Measurements from ENCODE around the gene TNFAIP8. TPM values are rescaled to one million over a fixed set of nuclear protein-coding genes. Genes with fewer than 3 reads are reported as not detected.
A peak's percentile ranks its signal among the peaks of the same experiment; 100 is the strongest.

TNFAIP8 gene
- total RNA-seq: 10 to 100 TPM; 10.8 to 12.4 TPM
- long read RNA-seq, donor 1, full-length matches to known transcripts: 4 of 7 reads
- long read RNA-seq, donor 1, partial matches to known transcripts: 0 of 7 reads
- long read RNA-seq, donor 1, other reads (novel, unspliced or antisense): 3 of 7 reads
- long read RNA-seq, donor 2, full-length matches to known transcripts: 16 of 18 reads
- long read RNA-seq, donor 2, partial matches to known transcripts: 0 of 18 reads
- long read RNA-seq, donor 2, other reads (novel, unspliced or antisense): 2 of 18 reads

DNA sequence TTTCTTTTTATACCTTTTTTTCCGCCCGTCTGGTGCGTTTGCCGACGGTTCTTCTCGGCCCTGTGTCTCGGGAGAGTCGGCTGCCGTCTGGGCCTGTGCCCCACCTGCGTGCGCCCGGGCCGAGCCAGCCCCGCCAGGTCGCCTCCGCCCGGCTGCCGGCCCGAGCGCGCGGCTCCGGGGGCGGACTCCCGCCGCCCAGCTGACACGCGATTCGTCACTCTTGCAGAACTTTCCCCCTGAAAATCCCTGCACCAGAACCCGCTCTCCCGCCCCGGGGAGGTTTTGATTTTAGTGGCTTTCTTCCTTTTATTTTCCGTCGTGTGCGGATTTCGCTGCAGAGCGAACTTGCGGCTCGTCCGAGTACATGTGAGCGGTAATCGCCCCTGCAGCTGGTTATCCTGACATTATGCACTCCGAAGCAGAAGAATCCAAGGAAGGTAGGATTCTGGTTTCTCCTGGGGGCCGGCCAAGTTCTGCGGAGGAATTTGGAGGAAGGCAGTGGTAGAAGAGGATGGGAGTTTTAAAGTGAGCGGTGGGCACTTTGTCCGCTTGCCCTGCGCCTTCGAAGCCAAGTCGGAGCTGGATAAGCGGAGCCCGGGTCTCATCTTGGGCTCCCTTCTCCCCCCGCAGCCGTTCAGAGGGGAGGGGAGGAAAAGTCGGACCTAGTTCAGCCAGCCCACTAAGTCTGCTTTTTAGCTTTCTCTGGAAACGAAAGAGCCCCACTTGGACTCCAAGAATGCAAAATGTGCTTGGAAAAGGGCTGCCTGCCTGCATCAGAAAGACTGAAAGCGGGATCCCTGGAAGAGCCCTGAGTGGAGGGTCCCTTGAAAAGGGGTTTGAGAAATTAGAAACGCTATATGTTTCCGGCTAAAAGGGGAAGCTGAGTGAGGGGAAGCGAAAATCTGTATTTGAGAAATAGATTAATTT lies at the start of gene TNFAIP8:
Gene TNFAIP8 (plus strand): TSS at position 335 of the 927 bp plus-strand sequence. CDS start 72 bp downstream, at position 407.
- intact Hi-C loops (cut with DNase I): loop anchor here in 1 of 2 donors (5.0 kb wide), 1 partner anchor 56 kb away; no protein-coding TSS in a partner anchor
- peak; percentile 82 for DNase-seq (ENCODE audit: low spot score)

DNA sequence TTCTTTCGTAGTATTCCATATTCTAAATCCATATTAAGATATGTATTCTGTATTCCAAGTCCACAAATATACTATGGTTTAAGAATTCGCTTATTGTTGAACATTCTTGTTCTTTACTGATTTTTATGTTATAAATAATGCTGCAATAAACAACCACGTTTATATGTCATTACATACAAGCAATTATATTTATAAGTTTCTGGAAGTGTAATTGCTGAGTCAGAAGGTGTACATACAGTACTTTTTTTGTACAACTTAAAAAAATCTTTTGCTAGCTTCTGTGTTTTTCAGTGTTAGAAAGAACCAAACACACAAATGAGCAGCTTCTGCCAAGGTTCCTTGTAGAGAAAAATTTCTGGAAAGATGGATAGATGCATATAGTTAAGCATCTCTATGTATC lies 48.6 kb upstream of the TNFAIP8 start:
- DNase-seq (ENCODE audit: low spot score): no peak
- intact Hi-C loops (cut with DNase I): no loop called here

DNA sequence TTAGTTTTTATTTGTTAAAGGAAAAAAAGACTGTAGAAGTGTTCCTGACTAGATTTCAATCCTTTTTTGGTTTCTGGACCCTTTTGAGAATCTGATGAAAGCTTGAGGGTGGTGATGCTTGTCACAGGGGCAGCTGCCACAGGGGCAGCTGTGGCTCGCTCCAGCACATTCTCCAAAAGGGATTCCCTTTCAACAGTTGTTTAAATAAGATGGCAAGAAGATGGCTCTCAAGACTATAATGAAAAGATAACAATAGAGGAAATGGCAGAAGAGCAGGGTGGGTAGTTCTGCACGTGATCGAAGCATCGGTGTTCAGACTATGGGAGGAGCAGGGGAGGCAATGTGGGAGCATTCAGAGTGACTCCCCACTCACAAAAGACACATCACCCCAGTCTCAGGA lies 46.5 kb upstream of the TNFAIP8 start:
- no peak for DNase-seq (ENCODE audit: low spot score)
- intact Hi-C loops (cut with DNase I): no loop called here

DNA sequence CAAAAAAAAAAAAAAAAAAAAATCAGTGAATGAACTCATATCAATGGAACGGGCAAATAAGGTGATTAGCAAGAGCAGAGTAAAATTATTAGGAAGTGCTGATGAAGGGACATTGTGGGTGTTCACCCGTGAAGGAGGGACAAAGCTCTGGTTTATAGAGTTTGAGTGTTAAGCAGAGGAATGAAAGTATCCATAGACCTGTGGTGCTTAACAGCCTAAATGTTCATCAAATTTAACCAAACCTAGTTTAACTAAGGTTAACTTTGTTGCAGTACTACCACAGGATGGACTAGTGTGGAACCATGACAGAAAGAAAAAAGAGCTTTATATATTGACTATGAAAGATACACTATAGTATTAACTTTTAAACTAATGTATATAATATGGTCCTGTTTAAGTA lies 44.1 kb upstream of the TNFAIP8 start:
- no peak for DNase-seq (ENCODE audit: low spot score)
- intact Hi-C loops (cut with DNase I): no loop called here

DNA sequence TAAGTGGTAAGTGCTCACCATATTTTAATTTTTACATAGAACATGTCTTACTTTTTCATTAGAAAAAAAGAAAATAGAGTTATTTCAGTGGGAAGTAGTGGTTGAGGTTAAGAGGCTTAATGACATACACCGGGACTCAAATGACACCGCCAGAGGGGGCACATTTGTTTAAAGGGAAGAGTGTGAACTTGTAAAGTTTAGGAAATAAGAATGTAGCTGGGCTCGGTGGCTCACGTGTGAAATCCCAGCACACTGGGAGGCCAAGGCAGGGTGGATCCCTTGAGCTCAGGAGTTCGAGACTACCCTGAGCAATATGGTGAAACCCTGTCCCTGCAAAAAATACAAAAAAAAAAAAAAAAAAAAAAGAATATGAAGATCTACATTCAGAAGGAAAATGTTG lies 43.4 kb upstream of the TNFAIP8 start:
- no peak for DNase-seq (ENCODE audit: low spot score)
- intact Hi-C loops (cut with DNase I): no loop called here

DNA sequence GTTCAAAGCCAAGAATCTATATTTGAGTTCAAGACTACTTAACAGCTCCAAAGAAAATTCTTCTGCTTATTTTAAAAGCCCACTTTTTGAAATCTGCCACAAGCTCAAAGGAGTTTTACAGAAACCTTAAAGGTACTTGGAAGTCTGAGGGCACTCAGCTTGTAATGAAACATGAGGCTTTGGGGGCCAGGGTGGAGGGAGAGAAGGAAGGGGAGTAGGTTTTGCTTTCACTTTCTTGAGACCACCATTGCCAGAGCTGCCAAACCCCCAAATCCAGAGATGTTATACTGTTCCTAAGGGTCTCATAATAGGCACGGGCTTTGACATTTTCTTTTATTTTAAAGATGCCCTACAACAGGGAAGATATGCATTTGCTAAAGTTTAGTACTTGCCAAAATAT lies 42.6 kb upstream of the TNFAIP8 start:
- intact Hi-C loops (cut with DNase I): no loop called here

DNA sequence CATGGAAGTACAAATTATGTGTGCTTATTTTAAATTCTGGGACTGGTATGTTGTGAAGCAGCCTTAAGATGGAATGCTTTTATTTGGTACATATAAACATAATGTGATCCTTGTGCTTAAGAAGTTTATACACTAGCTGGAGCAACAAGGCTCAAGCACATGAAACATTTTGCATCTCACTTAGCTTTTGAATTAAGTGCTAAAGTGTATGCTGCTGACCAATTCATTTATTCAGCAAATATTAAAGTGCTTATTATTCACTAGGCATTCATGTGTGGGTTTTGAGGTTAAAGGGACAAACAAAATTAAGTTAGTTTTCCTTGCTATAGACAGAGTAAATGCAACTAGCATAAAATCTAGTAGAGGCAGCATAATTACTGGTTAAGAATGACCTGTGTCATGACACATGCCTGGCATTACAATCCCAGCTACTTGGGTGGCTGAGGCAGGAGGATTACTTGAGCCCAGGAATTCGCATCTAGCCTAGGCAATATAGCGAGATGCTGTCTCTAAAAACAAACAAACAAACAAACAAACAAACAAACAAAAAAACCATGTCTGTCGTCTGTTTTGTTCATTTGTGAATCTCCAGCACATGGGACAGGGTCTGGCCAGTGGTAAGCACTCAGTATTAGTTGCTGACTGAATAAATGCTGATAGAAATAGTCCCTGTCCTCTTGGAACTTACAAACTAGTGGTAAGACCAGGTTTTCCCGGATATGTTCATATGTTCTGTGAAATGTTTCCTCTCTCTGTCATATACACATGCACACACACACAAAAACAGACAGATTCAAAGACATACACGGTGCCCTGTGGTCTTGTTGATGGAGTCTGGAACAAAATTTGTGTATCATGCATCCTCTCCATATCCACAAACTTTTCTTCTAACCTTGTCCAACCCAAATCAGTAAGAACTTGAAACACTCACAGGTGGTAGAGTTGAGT lies 41.9 kb upstream of the TNFAIP8 start:
- intact Hi-C loops (cut with DNase I): no loop called here
- DNase-seq (ENCODE audit: low spot score): no peak

More for the DNA sequence above, 42.6 kb upstream of the TNFAIP8 start:
- DNase-seq (ENCODE audit: low spot score): no peak

DNA sequence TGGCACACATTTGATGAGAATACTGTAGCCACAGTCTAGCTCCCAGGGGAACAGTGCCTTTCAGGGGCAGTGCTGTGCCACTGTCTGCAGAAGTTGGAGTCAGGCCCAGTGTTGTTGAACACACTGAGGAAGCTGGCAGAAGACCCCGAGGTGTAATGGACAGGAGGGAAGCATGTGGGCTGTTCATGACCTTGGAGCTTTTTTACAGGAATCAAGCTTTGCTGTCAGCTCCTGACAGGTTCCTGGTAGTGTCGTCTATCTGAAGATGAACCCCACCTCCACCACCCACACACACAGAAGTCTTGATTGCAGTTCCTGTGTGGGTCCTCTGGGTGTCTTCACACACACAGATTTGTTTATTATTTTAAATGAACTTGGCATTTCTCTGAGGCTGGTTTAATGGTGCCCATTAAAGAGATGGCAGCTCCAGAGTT lies 40.3 kb upstream of the TNFAIP8 start:
- intact Hi-C loops (cut with DNase I): no loop called here
- DNase-seq (ENCODE audit: low spot score): no peak

DNA sequence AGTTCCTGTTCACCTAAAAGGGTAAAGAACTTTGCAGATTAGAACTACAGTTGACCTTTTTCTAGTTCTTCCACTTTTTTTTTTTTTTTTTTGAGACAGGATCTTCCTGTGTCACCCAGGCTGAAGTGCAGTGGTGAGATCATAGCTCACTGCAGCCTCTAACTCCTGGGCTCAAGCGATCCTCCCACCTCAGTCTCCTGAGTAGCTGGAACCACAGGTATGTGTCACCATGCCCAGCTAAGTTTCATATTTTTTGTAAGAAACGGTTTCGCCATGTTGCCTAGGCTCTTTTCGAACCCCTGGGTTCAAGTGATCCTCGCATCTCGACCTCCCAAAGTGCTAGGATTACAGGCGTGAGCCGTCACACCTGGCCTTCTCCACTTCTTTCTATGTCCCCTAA lies 39.7 kb upstream of the TNFAIP8 start:
- no peak for DNase-seq (ENCODE audit: low spot score)
- intact Hi-C loops (cut with DNase I): no loop called here

DNA sequence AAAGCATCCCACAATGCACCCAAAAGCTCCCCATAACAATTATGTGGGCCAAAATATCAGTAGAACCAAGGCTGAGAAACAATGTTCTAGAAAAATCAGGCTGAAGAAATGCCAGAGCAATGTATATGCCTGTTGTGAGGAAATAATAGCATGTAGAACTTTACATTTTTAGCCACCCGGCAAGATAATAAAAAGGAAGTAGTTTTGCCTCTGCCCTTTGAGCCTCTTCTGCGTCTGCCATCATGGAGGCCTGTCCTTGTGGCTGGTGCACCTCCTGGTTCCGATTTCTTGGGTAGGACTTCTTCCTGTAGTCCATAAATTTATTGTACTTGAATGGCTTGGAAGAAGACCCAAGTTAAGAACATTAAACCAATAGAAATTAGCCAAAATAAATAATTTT lies 38.9 kb upstream of the TNFAIP8 start:
- intact Hi-C loops (cut with DNase I): no loop called here
- DNase-seq (ENCODE audit: low spot score): no peak

DNA sequence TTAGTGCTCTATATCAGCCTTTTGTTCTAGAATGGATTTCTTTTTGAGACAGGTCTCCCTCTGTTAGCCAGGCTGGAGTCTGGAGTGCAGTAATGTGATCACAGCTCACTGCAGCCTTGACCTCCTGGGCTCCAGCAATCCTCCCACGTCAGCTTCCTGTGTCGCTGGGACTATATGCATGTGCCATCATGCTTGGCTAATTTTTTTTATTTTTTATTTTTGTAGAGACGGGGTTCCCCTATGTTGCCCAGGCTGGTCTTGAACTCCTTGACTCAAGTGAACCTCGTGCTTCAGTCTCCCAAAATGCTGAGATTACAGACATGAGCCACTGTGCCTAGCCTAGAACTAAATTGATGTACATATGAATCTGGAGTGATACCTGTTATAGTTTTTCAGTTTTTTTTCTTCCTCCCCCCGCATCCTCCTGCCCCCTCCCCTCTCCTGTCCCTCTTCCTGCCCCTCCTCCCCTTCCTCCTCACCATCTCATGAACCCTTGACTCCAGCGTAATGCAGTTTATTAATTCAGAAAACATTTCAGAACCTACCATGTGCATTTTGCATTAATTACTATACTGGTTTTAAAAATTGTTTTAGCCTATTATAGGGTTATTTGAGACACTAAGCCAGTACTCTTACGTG lies 37.4 kb upstream of the TNFAIP8 start:
- DNase-seq (ENCODE audit: low spot score): no peak
- intact Hi-C loops (cut with DNase I): loop anchor here in 1 of 2 donors (2.0 kb wide), 1 partner anchor 32 kb away; no protein-coding TSS in a partner anchor

DNA sequence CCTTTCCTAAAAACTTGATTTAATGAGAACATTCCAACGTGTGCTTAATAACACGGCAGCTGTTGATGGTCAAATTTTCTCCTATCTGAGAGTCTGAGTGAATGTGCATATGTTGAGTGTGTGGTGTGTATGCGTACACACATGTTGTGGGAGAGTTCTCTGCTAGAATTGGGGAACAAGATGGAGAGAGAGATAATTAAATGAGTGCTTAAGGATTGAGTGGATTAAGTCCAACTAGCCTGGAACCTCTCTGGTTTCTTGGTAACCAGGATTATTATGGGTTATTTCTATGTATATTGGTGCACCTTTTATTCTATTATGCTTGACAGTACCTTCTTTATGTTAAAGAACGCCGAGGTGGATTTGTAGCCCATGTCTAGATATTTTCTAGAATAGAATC lies 36.4 kb upstream of the TNFAIP8 start:
- intact Hi-C loops (cut with DNase I): loop anchor here in 1 of 2 donors (2.0 kb wide), 1 partner anchor 33 kb away; no protein-coding TSS in a partner anchor
- DNase-seq (ENCODE audit: low spot score): no peak

DNA sequence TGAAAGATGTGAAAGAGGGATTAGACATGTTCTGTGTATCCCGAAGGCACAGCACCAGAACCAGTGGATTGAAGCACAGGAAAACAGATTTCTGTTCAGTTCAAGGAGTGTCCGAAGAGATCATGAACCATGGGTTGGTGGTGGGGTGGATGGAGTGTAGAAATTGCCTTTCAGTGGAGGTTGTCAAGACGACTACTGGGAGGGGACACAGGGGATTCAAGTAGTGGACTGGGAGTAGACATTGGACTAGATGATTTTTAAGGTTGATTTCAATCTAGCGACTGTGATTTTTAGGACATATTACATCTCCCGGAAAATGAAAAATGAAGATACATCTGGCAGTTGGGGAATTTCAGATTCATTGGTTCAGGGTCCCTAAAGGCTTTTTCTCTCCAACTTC lies 35.9 kb upstream of the TNFAIP8 start:
- intact Hi-C loops (cut with DNase I): loop anchor here (2.0 to 5.0 kb wide), 2 partner anchors 33 to 53 kb away; no protein-coding TSS in a partner anchor
- DNase-seq (ENCODE audit: low spot score): no peak

DNA sequence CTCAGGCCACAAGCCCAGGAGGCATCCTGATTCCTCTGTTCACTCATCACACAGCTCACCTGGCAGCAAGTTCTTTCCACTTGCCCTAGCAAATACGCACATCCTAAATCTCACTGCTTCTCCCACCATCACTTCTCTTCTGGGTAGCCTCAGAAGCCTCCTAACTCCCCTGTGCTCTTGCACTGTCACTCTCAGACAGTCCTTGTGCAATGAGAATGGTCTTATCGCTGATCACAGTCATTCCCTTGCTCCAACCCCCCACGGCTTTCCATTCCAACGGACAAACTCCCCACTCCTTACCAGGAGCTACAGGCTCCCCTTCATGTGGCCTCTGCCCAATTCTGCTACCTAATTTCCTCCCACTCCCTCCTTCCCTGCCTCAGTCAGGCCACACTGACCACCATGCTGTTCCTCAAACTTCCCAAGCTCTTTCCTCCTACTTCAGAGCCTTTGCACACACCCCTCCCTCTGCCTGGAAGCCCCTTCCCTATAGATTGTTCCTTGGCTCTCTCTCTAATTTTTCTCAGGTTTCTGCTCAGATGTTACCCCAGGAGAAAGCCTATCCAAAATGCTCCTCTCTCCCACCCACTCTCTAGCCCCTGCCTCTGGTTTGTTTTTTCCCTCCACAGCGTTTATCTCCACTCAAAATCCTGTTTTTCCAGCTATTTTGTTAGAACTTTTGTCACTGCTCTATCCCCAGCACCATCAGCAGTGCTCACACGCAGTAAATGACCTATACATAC lies 34.1 kb upstream of the TNFAIP8 start:
- intact Hi-C loops (cut with DNase I): loop anchor here in 1 of 2 donors (5.0 kb wide), 1 partner anchor 54 kb away; no protein-coding TSS in a partner anchor
- no peak for DNase-seq (ENCODE audit: low spot score)

DNA sequence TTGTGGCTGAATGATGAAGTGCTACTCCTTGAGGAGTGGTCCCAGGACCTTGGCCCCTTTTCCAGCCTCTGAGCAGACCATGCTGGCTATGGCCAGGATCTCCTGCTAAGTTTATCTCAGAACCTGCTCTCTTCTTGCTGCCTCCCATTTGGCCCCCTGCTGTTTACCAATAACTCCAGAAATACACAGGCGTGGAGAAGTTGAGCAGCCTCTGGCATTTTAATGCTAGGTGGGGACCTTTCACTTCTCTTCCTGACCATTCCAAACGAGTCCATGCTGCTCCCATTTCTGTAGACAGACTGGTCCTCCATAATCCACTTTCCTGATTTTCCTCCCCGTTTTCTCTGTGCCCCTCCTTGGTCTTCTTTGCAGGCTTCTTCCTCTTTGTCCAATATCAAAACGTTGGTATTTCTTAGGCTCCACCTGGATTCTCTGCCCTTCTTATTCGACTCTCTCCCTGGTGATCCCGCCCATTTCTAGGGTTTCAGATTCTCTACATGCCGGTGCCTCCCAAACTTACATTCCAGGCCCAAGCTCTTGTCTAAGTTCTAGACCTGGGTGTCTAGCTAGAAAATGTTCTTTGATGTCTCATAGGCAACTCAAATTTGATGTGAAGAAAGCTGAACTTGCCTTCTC lies 33.4 kb upstream of the TNFAIP8 start:
- intact Hi-C loops (cut with DNase I): loop anchor here in 1 of 2 donors (5.0 kb wide), 1 partner anchor 55 kb away; no protein-coding TSS in a partner anchor
- no peak for DNase-seq (ENCODE audit: low spot score)

DNA sequence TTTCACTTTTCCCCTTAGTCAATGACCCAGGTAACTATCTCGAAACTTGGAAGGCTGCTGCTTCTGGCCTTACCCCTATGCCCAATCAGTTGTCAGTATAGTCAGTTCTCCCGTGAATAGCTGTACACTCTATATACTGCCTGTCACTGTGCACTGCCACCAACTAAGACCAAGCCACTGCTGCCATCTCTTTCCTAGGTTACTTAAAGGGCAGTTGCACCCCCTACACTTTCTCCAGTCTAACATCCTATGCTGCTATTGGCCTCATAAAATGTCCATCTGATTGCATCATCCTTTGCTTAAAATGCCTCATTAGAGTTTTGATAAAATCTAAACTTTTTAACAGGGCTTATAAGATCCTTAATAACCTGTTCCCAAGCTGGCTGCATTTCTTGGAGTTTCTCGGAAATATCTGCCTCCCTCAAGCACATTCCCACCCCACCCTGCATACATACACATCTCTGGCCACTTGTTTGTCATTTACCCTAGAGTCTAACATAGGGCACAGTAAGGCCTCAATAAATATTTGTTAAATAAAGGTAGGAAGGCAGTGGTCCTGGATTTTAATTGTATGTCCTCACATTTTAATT lies 32.8 kb upstream of the TNFAIP8 start:
- intact Hi-C loops (cut with DNase I): loop anchor here in 1 of 2 donors (5.0 kb wide), 1 partner anchor 56 kb away; no protein-coding TSS in a partner anchor
- DNase-seq (ENCODE audit: low spot score): no peak

DNA sequence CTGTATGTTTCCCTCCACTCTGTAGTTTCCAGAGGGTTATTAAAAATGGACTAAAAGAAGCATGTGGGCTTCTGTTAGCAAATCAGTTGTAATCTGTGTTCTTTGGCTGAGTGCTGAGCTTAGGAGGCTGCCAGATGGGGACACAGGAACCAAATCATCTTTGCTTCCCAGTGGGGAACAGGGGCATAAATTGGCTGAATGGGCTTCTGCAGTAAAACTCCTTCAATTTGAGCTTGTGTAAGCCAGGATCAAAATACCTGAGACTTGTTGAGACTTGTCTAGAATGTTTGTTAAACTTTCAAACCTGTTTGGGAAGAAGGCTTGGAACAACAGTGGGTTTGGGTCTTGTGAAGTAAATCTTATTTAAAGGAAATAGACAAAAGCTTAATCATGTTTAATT lies 32.2 kb upstream of the TNFAIP8 start:
- DNase-seq (ENCODE audit: low spot score): no peak
- intact Hi-C loops (cut with DNase I): loop anchor here in 1 of 2 donors (5.0 kb wide), 1 partner anchor 56 kb away; no protein-coding TSS in a partner anchor

Data from posterior vena cava (tissue), 2 donors.